DMS114 treated with DMSO at 0.1 percent for 48 hours (cell line): ENCODE measurements around the gene C2orf92.
"Not testable (repeated sequence)": the region's sequence is repeated elsewhere in the genome, so short reads cannot be mapped to it uniquely, and the experiment has no call there.

Source experiments
- DNase-seq: peaks from one replicate; lab custom pipeline; 2025; ENCODE audit not compliant: unreplicated experiment; lab: John Stamatoyannopoulos, UW

Gene C2orf92

DNA sequence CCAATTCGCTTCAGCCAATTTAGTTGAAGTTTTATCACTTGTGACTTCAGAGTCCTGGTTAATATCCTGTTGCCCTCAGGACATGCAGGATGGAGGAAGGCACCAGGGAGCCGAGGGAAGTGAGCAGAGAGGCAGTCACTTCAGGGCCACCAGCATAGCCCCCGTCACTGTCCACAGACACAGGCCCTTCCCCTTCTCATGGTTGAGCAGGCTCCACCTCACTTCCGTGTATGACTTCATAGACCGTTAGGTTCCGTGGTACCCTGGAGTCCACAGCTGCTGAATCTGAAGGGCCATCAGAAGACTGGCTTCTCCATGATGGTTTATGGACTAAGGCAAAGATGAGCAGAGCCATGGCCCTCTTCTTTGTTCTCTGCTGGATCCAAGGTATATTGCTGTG, at the start of gene C2orf92:
C2orf92 (plus strand) TSS at position 266 of the 400 bp plus-strand sequence; CDS start at position 342, 76 bp downstream.
- no peak for DNase-seq

DNA sequence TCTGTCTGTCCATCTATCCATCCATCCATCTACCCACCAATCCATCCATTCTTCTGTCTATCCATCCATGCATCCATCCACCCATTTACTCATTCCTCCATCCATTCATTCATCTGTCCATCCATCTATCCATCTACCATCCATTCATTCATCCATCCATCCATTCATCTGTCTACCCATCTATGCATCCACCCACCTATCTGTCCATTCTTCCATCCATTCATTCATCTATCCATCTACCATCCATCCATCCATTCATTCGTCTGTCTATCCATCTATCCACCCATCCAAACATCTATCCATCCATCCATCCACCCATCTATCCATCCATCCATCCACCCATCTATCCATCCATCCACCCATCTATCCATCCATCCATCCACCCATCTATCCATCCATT, 49.0 kb upstream of the C2orf92 start:
- DNase-seq = not testable (repeated sequence)

DNA sequence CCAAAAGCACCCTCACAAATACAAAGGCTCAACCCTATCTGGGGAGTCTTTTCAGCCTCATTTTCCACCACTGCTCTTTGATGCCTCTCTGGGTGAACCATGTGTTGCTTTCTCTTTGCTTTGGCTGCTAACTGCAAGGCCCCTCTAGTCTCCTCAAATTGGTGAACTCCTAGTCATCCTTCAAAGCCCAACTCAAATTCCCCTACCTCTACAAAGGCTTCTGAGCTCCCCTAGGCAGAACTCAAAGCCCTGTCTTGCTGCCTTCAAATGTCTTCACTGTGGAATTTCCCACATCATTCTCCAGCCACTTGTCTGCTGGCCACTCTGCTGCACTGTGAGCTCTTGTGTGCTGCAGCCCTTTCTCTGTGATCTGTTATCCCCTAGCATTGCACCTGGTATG, 46.5 kb upstream of the C2orf92 start:
- DNase-seq = not testable (repeated sequence)

DNA sequence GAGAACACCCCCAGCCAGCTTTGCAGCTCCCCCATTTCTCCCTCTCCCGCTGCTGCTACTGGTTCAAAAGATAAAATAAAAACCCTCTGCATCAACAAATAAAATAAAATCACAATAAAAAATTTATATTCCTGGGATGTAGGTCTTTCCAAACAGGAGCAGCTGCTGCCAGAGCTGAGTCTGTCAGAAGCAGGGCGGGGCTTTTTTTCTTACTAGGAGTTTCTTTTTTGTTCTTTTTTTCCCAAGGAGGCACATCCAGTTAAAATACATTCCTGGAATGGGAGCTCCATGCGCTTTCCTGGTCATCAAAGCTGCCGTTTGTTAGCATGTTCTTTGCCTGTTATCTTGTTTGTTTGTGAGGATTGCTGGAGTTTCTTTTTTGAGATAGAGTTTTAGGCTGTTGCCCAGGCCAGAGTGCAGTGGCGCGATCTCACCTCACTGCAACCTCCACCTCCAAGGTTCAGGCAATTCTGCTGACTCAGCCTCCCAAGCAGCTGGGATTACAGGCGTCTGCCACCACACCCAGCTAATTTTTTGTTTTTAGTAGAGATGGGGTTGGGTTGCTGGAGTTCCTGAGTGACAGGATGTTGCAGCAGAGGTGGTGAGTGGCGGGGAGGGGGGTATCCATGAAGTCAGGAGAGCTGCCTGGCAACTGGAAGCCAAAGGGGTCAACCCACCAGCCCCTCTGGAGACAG, 44.0 kb upstream of the C2orf92 start:
- not testable (repeated sequence) for DNase-seq

DNA sequence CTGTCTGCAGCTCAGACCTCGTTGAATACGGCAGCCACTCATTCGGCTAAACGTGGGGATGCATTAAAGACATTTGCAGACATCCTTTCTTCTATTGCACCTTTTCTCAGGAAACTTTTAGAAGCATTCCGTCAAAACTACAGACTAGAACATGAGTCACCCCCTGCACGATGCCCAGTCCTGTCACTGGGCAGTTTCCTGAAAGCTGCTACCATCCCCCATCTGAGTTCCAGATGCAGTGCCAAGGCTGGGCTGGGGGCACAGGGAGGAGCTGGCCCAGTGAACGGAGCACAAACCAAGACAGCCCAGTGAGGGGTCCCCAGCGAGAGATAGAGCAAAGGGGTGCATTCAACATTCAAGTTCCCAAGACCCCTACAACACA, 43.5 kb upstream of the C2orf92 start:
- DNase-seq = not testable (repeated sequence)

DNA sequence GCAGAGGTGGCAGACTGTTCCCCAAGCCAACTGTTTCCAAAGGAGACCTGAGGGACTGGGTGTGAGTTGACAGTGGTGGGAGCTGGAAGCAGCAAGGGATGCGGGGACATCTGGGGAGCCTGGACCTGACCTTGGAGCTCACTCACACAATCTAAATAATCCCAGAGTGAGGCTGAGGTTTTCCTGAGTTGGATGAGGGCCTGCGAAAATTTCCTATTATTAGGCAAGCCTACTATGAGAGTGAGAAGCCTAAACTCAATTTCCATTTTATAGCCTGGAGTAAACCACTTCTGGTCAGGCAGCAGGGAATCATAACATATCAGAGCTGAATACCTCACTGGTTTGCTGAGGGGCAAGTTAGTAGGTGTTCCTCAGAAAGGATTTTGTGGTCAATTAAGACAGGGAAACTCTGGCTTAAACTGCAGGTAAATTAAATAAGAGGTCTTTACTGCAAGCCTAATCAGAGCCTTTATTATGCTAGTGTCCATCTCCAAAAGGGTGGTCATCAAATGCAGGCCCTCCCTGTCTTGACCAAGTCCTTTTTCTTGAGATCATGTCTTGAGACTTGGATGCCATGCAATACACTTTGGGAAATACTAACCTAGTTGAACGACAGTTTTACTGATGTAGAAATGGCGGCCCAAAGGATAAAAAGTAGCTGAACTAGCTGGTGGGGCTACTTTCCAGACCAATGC, 25.3 kb upstream of the C2orf92 start:
- no peak for DNase-seq

DNA sequence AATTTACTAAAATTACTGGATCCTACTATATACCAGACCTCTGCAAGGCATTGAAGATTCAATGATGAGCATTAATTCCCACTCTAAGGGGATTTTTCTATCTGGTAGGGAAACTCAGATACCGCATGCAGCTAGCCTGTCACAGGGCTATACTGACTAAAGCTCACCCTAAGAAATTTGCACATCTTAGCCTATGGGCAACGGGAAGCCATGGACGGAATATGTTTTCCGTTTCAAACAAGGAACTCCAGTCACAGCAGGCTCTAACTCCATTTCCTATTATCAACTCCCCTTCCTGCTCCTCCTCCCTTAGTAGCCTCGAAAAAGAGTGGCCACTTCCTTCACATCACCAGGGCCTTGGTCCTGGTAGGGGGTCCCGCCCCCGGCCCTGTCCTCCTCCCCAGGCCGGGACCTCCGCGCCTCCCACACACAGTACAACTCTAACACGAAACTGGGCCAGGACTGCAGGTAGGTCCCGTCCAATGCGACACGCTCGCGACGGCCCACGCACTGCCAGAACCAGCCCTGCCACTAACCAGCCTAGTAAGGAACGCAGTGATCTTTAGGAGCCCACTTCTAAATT, 24.3 kb upstream of the C2orf92 start:
- DNase-seq = no peak

DNA sequence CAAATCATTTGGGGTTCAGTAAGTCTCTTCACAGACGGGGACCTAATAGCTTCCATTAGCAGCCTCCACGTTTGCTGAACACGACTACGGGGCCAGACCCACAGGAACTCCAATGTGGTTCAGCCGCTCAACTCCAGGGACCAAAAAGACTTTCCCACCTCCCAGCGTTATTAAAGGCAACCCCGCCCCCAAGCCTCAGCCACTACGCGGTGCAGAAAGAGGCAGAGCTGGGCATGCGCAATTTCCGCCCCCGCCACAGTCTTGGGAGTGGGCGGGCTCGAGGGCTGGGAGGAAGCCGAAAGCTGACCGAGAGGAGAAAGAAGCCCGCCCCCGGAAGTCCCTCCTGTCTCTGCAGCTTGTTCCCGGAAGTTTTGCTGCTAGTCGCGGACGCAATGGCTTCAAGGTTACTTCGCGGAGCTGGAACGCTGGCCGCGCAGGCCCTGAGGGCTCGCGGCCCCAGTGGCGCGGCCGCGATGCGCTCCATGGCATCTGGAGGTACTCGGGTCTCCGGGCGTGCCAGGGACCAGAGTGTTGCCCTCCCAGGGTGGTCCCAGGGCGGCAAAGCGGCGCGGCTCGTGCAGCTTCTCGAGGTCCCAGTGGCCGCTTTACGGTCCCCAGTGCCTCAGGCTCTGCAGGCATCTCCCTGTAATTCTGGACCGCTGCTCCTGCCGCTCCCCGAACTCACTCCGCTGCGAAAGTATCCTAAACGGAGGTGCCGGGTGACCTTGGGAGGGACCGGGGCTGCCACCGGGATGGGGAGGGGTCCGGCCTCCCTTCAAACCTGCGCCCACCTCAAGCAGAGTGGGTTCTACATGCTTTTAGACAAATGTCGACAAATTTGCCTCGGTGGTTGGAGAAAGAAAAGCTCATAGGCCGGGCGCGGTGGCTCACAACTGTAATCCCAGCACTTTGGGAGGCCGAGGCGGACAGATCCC, 23.6 kb upstream of the C2orf92 start, which contains the start of gene COX5B:
COX5B (plus strand) TSS at position 368 of the 935 bp plus-strand sequence; CDS start at position 393, 25 bp downstream.
- peak; percentile 98 for DNase-seq

DNA sequence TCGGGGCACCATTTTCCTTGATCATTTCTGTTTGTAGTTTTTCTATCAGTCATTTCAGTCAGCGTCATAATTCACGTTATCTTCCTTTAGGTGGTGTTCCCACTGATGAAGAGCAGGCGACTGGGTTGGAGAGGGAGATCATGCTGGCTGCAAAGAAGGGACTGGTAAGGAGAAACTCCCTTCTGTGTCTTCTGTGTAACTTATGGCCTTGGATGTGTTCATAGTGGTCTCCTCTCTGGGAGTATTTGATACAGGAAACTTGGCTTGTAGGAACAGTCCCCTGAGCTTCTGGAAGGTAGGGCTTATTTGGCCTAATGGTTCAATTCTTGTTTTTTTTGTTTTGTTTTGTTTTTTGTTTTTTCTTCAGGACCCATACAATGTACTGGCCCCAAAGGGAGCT, 22.5 kb upstream of the C2orf92 start:
- no peak for DNase-seq

DNA sequence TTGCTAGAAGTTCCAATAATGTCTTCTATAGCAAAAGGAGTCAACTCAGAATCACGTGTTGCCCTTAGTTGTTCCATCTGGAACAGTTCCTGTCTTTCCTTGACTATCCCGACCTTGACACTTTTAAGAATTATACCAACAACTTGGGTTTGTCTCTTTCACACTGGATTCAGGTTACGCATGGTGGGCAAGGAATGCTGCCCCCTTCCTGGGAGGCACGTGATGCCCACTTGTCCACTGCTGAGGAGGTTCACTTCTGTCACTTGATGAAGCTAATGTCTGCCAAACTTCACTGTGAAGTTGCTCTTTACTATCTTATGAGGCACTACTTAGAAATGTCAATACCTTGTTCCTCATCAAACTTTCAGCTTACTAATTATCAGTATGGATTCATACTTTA, 18.4 kb upstream of the C2orf92 start:
- DNase-seq = no peak

DNA sequence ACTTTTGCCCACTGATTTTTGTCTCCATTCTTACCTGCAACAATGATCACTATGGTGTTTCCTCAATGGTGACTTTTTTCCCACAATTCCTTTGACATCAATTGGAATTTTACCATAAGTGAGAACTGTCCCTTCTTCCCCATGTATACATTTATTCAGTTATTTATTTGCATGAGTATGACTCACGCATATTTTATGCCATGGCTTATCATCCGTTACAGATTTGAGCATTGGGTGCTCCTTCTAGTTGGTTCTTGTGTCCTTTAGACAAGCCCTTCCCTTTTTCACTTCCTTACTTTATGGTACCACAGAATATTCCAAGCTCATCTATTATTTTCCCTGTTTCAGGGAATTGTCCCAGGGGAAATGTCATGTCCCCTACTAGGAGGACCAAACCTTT, 16.0 kb upstream of the C2orf92 start:
- no peak for DNase-seq

DNA sequence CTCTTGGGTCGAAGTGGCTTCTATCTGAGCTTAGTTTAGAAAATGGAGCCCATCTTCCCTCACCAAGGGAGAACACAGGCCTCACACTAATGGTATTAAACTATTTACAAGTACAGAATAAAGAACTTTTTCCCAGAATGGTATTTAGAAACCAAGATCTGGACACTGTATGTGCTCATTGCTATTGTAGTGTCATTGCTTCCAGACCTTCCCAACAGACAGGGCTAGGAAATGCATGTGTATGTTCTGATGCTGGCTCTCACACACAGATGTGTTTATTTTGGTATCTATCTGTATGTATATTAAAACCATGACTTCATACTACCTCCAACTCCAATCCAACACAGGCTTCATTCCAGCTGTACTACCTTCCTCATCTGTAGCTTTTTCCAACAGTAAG, 15.6 kb upstream of the C2orf92 start:
- DNase-seq = no peak

DNA sequence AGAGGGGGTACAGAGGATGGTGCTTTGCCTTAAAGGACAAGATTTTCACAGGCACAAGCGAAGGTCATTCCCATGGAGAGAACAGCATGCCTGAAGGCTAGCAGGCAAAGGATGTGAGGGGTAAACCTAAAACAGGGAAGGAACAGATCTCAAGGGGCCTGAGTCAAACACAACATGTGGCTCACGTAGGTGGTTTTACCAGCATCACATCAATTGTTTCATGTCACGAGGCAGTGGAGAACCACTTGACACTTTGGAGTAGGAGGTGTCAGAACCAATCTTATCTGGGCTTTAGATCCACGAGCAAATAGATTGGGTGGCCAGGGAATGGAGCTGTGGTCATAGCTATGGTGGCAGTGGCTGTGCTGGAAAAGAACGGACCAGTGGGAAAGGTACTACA, 15.2 kb upstream of the C2orf92 start:
- DNase-seq = no peak

DNA sequence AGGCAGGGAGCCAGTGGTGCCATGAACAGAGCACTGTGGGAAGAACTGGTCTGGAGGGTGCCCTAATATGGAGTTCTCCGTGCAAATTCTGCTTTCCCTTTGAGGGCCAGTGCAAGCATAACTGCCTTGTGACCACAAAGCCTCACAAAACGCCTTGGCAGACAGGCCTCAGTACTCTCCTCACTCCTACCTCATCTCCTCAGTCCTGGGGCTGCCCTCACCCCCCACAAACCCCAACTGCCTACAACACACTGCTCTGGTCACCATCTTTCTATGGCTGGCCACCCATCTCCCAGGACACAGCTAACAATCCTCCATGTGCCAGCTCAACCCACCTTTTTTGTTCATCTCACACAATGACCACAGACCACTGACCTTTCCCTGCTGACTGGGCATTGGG, 14.7 kb upstream of the C2orf92 start:
- no peak for DNase-seq

DNA sequence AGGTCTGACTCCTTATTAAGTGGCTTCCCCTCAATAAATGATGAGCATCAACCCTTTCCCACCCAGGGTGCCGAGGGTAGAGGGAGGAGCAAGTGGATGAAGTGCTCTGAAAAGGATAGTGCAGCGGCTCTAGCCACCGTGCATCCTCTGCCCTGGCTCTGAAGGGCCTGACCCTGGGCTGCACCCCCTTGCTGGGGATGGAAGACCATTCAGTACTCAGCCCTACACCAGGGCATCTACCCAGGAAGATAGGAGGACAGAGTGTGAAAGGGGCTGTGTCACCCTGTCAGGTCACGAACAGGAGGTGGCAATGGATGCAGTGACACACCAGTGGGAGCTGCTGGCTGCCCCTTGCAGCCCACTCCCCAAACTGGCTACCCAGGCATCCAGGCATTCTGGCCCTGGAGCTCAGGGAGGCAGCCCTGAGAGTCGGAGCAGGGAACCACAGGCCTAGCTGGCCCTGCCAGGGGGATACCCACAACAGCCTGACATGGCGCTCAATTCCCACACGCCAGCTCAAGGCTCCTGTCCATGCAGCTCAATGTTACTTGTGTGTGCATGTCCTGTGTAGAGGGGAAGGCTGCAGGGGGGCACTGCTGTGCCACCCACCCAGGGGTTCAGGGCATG, 13.3 kb upstream of the C2orf92 start:
- no peak for DNase-seq

DNA sequence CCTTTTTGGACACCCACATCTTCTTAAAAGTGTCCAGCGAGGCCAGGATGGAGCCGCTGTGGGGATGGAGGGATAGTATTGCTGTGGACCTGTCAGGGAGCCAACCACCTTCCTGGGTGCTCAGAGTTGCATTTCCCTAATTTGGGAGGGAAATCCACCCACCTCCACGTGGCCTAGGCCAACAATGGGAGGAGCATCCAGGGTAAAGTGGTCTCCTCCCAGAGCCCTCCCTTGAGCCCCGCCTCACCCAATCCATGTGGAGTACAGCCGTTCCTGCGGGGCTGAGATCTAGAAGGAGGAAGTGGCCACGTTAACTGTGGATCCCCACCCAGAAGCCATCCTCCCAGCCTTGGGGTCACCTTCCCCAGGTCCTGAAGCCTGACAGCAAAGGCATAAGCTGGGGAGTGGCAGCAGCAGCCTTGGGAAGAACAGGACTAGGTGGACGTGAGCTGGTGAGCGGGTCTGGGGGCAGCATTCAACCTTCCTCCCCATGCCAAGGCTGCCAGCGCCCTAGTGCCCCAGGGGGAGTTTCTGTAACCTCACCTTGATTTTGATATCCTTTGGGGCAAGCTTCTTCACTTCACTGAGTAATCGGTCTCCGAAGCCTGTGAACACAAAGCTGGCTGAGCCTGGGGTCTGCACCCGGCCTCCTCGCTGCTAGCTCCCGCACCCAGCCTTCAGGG, 12.5 kb upstream of the C2orf92 start:
- DNase-seq = no peak

DNA sequence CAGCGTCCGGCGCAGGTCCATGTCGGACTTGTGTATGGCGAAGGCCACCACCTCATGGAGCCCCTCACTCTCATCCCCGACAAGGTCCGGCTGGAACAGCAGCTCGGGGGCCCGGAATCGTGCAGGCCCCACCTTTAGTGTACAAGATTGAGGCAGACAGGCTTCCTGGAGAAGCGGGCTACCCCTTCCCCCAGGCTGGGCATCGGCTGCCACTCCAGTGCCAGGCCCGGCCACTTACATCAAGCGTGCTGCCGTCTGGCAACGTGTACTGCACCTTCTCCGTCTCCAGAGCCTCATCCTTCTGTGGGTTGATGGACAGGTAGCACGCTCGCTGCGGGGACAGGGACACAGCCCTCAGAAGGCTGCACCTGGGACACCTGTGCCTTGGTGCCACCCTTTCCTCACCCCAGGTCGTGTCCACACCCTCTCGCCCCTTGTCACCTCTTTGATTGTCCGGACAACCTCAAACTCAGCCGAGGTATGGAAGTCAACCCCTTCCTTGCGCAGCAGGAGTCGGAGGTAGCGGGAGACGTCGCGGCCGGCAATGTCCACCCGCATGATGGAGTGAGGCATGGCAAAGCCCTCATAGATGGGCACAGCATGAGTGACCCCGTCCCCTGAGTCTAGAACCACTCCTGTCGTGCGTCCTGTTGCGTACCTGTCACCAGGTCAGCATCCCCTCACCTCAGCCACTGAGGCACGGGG, 11.4 kb upstream of the C2orf92 start:
- no peak for DNase-seq

DNA sequence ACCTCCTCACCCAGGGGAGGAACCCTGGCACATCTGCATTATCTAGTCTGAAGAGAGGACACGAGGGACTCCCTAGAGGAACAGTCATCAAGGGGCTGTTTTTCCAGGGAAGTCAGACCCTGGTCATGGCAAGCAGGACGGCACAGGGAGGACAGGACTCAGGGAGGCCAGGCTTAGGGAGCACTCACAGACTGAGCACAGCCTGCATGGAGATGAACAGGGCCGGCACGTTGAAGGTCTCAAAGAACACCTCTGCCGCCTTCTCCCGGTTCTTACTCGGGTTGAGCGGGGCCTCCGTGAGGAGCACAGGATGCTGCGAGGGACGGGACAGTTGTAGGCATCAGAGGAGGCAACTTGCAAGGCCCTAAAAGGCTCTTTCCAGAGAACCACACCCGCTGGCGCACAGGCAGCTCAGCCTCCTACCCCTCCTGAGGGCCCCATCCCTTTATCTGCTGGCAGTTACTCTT, 10.8 kb upstream of the C2orf92 start:
- DNase-seq = no peak

DNA sequence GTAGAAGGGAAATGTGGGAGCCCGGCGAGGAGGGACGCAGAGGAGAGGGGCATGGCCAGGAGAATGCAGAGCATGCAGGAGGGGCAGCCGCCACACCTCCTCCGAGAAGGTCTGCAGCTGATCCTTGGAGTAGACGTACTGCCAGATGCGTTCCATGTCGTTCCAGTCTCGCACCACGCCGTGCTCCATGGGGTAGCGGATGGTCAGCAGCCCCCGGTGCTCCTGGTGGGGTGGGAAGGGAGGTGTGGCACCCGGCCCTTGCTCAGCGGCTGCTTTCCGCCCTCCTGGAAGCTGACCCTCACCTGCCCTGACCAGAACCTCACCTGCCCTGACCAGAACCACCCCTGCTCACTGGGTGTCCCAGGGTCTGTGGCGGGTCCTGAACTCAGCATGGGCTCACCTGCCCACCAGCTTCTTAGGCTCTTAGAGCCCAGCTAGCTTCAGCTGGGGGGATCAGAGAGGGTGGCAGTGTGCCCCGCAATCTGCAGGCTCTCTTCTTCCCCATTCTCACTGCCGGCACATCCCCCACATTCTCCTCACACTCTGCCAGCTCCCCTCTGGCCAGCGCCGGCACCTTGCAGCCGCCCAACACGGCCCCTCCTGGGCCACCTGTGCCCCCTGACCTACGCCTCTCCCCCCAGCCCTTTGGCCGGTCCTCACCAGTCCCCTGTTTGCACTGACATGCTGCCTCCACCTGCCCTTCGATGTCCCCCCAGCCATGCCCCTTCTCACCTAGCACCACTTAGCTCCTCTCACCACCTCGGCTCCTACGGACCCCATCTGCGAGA, 10.1 kb upstream of the C2orf92 start:
- DNase-seq = no peak
